CD1c-positive myeloid dendritic cell (primary cell): ENCODE results near the gene SMCR8.
"Not testable (repeated sequence)": the region's sequence is repeated elsewhere in the genome, so short reads cannot be mapped to it uniquely, and the experiment has no call there.

Source experiments
- DNase-seq: peaks from one replicate; pipeline ENCODE4 v3.0.0-alpha.2; 2016; ENCODE audit errors: extremely low spot score

The SMCR8 gene

GRCh38 chr17:18314731-18315561 is at the start of gene SMCR8, which contains the start of gene TOP3A:
Gene SMCR8, plus strand, starts transcription at chr17:18315293. Its CDS starts 497 bp downstream, at chr17:18315790.
Gene TOP3A, minus strand, starts transcription at chr17:18314994. Its CDS starts 216 bp downstream, at chr17:18314778.
- peak; percentile 97 for DNase-seq

- DNase-seq, result no peak
Observed at GRCh38 chr17:18267366-18267765, 47.7 kb upstream of the SMCR8 start.

- DNase-seq, result no peak
Observed at GRCh38 chr17:18267927-18268711, 47.0 kb upstream of the SMCR8 start.

- DNase-seq, result no peak
Observed at GRCh38 chr17:18270046-18270931, 44.8 kb upstream of the SMCR8 start.

GRCh38 chr17:18277076-18277475 is 38.0 kb upstream of the SMCR8 start:
- no peak for DNase-seq

- no peak for DNase-seq
Observed at GRCh38 chr17:18278867-18279266, 36.2 kb upstream of the SMCR8 start.

- DNase-seq, result no peak
Observed at GRCh38 chr17:18280249-18280648, 34.8 kb upstream of the SMCR8 start.

- DNase-seq, result no peak
Observed at GRCh38 chr17:18280766-18281371, 34.2 kb upstream of the SMCR8 start.

- no peak for DNase-seq
Observed at GRCh38 chr17:18281788-18282187, 33.3 kb upstream of the SMCR8 start.

GRCh38 chr17:18285296-18285695 is 29.8 kb upstream of the SMCR8 start:
- no peak for DNase-seq

- DNase-seq, result no peak
Observed at GRCh38 chr17:18291718-18292540, 23.2 kb upstream of the SMCR8 start.

- not testable (repeated sequence) for DNase-seq
Observed at GRCh38 chr17:18298061-18298460, 17.0 kb upstream of the SMCR8 start.

GRCh38 chr17:18300725-18301480 is 14.2 kb upstream of the SMCR8 start:
- peak; percentile 17 for DNase-seq

GRCh38 chr17:18303206-18303605 is 11.9 kb upstream of the SMCR8 start:
- not testable (repeated sequence) for DNase-seq

- no peak for DNase-seq
Observed at GRCh38 chr17:18309202-18309601, 5.9 kb upstream of the SMCR8 start.

GRCh38 chr17:18314059-18314730 is 898 bp upstream of the SMCR8 start:
- DNase-seq, result peak; percentile 16

- peak; percentile 89 for DNase-seq
Observed at GRCh38 chr17:18315562-18315922, 449 bp downstream of the SMCR8 start.

- DNase-seq, result no peak
Observed at GRCh38 chr17:18315961-18316360, 868 bp downstream of the SMCR8 start.

- DNase-seq, result peak; percentile 21
Observed at GRCh38 chr17:18318117-18318516, 3.0 kb downstream of the SMCR8 start.
